Nucleus accumbens (tissue), 56 donors: ENCODE results near the gene MYO7A.

Source experiments
- DNase-seq, 56 donors: peaks; one replicate each; lab custom pipeline; 2025; lab: John Stamatoyannopoulos, UW

The MYO7A gene

DNA sequence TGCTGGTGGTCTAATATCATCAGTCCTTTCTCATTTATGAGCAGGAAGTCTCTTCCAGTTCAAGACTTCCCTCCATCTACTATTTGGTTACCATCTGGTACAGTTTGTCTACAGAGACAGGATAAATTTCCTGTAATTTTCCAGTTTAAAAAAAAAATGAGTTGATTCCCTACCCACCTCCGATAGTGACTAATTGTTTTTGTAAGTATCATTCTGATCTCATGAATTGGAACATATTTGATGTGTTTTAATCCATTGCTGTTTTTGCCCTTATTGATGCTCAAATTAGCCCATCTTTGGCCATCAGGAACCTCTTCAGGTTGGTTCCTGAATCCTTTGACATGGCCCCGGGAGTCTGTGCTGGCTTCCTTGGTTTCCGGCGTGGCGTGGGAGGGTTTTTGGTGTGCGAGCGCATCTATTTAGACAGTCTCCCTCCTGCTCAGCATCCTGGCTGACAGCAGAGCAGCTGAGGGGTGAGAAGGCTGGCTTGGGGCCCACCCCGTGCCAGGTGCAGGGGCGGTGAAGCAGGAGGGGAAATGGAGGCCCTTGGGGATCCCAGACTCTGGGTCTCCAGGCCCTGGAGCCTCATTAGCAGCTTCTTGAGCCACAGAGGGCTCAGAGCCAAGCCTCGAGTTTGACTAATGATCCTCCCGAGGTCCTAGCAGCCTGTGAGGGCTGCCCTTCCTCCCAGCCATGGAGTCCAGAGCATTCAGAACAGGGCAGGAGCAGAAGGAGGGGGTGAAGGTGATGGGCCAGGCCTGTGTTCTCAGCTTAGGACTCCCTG lies 18.6 kb upstream of the MYO7A start:
- no peak for DNase-seq

DNA sequence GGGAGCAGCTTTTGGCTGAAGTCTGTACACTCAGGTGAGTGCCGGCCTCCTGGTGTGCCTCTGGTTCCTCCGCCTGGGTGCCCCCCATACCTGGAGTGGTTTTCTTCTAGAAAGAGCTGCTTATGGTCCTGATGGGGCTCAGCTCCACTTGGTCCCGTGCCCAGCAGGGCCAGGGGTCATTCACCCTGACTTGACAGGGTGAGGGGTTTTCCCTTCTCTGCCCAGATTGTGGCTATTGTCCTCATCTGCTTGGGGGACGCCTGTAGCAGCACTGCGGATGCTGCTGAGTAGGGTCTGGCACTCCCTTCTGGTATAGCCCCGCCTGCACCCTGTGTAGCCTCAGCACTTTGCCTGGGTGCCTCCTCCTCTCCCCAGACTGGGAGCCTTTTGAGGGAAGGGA lies 17.2 kb upstream of the MYO7A start:
- DNase-seq: no peak

DNA sequence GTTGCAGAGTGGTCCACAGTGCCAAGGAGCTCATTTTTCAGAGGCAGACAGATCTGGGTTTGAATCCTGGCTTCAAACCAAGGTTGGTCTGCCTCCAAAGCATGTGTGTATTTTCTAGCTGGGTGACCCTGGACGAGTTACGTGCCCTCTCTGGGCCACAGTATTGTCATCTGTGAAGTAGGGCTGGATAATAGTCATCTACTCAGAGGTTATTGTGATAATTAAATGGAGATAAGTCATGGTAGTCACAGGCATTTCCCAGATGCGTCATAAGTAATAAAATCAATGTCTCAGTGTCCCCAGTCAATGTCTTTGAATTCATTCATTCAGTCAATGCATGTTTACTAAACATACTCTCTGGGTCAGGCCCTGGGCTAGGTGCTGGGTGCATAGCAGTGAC lies 16.8 kb upstream of the MYO7A start:
- DNase-seq: no peak

DNA sequence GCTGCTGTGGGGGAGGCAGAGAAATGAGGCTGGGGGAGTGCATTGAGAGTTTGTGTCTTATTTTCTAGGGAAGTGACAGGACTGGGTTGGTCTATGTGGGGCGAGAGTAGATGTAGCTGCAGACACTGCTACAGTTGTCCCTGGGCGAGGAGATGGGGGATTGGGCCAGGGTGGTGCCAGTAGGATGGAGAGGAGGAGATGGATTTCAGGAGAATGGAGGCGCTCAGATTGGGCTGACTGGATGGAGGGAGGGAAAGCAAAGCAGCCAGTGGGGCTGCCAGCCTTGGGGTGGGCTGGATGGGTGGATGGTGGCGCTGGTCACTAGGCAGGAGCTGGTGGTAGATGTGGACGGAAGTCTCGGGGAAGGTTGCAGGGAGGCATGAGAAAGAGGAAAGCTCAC lies 16.1 kb upstream of the MYO7A start:
- no peak for DNase-seq

DNA sequence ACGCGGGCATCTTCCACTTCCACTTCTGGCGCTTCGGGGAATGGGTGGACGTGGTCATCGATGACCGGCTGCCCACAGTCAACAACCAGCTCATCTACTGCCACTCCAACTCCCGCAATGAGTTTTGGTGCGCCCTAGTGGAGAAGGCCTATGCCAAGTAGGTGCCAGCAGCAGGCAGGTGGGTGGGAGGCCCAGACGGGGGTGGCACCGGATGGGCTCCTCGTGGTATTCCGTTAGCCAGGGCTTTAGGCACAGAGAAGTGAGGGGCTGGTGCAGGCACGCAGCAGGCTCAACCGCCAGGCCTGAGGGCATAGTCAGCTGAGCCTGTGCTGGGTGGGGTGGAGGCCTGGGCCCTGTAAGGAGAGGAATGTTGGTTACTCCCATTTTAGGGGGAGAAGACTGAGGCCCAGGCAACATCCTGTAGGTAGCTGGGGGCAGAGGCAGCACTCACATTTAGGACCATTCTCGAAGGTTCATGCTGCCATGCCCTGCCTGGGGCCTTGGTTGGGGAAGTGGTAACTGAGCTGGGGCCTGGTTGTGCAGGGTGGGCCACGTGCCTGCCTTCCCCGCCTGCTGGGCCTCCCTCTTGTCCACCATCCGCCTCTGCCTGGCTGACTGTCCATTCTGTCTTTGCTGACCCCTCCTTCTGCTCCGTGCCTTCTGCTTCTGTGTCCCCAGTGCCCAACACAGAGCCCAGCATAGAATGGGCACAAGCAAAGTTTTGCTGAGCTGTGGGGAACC lies 15.2 kb upstream of the MYO7A start:
- DNase-seq: no peak

DNA sequence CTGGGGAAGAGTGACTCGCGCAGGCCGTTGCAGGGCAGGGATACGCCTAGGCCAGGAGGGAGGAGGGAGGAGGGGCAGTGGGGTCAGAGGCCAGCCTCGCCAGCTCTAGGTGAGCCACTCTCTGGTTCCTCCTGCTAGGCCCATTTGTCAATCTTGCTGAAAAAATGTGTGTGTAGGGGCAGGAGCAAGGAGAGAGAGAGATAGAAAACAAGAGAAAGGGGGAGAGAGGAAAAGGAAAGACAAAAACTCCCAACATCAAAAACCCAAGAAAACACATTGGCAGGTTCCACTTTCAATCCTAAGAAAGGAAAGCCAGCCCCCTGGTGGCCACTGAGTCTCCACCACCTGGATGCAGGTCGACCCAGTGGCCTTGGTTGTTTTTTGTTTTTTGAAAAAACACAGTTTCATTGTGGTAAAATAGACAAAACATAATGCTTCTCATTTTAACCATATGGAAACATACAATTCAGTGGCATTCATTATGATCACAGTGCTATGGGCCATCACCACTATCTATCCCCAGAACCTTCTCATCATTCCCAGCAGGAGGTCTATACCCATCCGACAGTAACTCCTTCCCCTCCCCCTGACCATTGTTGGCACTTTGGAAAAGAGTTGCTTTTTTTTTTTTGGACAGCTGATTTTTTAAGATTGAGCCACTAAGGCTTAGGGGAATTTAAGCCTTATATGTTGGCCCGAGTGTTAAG lies 14.5 kb upstream of the MYO7A start:
- peak in 4 of 56 donors; percentile 5 to 45 (median 33) for DNase-seq

DNA sequence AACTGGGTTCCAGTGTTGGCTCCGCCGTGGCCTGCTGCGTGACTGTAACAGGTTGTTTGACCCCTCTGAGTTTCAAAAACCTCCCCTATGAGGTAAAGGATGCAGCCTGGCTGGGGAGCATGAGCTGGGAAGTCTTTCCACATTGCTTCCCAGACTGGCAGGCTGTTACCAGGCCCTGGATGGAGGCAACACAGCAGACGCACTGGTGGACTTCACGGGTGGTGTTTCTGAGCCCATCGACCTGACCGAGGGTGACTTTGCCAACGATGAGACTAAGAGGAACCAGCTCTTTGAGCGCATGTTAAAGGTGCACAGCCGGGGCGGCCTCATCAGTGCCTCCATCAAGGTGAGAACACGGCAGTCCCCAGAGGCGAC lies 14.0 kb upstream of the MYO7A start:
- no peak for DNase-seq

DNA sequence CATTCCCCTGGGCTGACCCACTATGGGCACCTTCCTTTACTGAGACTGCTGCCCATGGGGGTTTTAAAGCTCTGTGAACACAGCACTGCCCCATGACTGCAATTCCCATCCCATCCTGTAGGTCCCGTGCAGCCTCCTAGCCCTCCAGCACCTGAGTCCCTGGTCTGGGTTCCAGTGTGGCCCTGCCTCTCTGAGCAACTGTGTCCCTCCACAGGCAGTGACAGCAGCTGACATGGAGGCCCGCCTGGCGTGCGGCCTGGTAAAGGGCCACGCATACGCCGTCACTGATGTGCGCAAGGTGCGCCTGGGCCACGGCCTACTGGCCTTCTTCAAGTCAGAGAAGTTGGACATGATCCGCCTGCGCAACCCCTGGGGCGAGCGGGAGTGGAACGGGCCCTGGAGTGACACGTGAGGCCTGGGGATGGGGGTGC lies 12.8 kb upstream of the MYO7A start:
- DNase-seq: no peak

DNA sequence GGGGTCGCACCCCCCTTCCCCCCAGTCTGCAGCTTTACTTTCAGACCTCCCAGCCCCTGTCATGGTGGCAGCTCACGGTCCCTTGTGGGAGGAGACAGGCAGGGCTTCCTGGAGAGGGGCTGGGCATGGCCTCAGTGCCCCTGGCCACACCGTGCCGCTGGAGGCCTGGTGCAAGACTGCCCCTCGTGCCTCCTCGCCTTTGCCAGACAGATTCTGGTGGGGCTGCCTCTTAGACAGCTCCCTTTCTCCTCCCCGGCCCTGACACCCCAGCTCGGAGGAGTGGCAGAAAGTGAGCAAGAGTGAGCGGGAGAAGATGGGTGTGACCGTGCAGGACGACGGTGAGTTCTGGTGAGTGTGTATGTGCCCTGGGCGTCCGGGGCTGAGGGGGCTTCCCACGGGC lies 12.1 kb upstream of the MYO7A start:
- no peak for DNase-seq

DNA sequence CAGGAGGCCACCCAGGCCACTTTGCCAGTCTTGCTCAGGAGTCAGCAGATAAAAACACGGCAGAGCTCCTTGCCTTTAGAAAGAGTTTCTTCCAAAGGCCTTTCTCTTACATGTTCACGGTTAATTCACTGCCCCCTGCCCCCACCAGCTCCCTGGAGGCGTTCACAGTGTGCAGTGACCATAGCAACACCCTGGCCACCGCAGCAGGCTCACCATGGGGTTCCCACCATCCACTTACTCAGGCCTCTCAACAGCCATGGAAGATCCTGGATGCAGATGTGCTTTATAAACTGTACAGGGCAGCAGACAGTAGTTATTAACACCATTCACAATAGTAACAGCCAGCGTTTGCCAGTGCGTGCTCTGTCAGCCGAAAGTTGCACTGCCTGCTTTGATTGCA lies 10.6 kb upstream of the MYO7A start:
- DNase-seq: no peak

DNA sequence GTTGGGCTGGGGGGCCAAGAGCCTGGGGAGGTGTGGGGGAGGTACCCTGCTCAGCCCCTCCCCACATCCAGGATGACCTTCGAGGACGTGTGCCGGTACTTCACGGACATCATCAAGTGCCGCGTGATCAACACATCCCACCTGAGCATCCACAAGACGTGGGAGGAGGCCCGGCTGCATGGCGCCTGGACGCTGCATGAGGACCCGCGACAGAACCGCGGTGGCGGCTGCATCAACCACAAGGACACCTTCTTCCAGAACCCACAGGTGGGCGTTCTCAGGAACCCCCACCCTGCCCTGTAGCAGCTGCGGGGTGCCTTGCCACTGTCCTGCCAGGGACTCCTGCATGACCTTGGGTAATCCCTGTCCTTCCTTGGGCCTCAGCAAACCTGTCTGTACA lies 10.0 kb upstream of the MYO7A start:
- no peak for DNase-seq

DNA sequence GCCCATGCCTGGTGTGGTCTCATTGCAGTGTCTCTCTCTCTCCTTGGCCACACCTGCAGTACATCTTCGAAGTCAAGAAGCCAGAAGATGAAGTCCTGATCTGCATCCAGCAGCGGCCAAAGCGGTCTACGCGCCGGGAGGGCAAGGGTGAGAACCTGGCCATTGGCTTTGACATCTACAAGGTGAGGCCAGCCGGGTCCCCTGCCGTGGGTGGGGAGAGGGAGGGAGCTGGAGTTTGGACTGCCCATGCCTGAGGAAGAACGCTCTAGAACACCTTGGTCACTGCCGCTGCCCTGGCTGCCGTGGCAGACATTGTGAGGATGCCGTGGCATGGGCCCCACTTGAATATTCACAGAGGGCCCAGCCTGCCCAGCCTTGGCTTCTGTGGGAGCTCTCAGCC lies 9.1 kb upstream of the MYO7A start:
- no peak for DNase-seq

DNA sequence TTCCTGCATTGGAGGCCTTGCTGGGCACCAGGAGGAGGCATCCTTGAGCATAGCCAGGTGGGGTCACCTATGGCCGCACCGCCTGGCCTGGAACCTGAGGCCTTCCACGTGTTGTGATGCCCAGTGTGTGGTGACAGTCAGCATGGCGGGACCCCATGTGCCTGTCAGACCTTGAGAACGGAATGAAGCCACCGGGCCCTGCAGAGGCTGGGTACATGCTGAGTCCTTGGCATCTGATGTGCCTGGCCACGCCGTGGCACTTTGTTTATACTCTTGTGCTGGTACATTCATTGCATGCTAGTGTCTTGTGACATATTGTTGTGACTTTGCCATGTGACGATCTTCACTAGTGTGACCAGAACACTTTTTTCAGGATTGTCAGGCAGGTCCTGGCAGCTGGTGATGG lies 8.5 kb upstream of the MYO7A start:
- DNase-seq: no peak

DNA sequence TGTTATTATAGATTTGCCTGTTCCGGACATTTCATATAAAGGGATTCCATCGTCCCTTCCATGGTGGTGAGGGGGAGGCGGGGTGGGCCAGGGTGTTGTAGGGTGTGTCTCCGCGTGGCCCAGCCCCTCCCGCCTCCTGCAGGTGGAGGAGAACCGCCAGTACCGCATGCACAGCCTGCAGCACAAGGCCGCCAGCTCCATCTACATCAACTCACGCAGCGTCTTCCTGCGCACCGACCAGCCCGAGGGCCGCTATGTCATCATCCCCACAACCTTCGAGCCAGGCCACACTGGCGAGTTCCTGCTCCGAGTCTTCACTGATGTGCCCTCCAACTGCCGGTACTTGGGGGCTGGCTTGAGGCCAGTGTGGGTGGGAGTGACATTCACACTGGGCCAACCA lies 7.5 kb upstream of the MYO7A start:
- no peak for DNase-seq

DNA sequence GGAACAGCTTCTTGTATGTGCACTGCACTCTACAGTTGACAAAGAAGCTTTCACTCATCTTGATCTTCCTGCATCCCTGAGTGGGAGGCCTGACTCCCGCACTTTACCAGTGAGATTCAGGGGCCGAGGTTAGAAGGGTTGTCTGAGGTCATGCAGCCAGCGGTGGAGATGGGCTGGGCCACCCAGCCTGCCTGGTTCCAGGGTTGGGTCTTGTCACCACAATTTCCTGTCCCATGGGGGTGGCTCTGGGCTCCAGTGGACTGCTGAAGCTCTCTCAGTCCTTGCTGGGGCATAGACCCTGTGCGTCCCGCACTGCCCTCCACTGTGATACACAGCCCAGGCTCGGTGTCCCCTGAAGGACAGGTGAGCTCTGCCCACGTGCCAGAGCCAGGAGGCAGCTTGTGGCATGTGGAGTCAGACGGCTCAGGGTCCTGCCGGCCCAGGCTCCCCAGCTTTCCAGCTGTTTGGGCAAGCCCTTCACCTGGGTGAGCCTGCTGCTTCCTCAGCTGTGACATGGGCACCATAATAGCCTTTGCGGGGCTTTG lies 6.9 kb upstream of the MYO7A start:
- no peak for DNase-seq

DNA sequence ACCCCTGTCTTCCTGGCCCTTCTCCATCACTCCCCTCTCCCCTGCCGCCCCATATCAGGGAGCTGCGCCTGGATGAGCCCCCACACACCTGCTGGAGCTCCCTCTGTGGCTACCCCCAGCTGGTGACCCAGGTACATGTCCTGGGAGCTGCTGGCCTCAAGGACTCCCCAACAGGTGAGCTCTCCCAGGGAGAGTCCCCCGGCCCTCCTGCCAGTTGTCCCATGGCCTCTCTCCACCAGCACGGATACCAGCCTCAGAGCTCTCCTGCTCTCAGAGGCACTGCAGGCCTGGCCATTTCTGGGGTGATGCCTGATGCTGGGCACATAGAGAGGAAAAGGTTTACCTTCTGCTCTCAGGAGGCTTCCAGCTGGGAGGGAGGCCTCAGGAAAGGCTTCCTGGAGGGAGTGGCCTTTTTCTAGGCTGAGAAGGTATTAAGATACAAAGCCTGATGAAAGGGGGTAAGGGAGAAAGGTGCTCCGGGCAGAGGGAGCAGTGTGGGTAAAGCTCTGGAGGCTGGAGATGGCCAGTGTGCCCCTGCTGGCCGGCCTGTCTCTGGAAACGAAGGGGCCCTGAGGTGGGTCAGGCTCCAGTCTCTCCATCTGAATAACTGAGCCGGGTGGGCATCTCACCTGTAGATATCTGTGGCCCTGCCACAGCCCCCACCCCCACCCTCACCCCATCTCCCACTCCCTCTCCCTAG lies 6.0 kb upstream of the MYO7A start:
- no peak for DNase-seq

DNA sequence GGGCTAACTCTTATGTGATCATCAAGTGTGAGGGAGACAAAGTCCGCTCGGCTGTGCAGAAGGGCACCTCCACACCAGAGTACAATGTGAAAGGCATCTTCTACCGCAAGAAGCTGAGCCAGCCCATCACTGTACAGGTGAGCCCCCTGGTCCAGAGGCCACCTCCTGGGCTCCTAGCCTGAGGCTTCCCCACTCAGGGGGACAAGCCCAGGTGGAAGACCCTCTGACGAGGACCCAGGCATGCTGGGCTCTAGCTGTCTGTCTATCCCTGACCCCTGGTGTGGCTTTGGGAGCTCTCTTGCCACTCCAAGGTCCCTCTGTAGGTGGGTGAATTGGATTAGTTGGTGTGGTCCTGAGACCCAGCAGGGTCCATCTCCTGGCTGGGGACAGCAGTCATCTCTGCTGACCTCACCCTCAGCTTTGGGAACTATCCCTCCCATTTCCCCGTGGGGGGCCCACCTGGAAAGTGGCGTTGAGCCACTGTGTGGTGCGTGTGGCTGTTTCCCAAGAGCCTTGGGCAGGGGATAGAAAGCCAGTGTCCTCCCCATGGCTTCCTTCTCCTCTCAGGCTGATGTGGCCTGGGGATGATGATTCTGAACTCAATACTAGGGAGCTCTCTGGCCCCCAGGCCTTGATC lies 5.4 kb upstream of the MYO7A start:
- DNase-seq: no peak

DNA sequence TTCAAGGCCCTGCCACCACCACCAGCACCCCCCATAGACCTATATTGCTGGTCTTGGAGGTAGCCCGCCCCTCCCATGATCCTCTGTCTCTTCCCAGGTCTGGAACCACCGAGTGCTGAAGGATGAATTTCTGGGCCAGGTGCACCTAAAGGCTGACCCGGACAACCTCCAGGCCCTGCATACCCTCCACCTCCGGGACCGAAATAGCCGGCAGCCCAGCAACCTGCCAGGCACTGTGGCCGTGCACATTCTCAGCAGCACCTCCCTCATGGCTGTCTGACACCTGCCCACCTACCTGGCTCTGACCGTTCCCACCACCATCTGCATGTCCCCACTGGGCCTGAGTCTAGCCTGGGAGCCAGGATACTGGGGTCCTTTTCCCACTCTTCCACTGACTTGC lies 4.5 kb upstream of the MYO7A start:
- no peak for DNase-seq

DNA sequence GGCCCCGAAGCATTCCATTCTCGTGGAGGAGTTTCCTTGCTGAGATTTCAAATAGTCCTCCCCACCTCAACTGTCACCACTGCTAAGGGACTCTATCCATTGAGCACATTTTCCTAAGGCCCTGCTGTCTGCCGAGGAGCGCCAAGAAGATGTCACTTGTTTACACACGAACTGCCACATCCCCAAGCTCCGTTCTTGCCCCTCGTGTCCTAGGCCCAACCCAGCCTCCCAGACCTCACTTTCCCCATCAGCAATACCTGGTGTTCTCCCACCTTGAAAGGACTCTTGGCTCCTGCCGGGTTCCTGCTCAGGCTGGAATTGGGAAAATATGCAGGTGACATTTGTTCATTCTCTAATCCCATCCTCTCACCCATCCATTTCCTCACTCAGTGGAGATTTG lies 4.0 kb upstream of the MYO7A start:
- DNase-seq: no peak

DNA sequence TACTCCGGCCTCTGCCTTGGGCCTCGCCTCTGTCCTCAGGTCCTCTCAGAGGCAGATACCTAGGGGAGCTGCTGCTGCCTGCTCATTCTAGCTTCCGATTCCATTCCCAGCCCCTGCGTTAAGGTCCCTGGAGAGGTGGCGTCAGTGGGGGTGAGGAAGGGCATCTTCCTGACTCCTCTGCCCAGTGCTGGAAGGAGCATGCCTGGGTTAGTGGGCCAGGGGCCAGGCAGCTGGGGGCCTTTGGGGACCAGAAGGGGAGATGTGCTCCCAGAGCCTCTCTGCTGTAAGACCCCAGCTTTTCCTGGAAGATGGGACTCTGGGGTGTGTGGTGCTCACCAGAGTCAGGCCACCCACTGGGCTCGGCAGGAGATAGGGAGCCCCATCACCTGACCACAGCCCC lies 3.6 kb upstream of the MYO7A start:
- no peak for DNase-seq
